MM.1S (cell line): ENCODE measurements around the gene KDM4C.

Source experiments
- DNase-seq: peaks from one replicate; pipeline ENCODE4 v3.0.0-alpha.2; 2015
- H2AFZ ChIP-seq: fragments of 300-600 bp; sonication (generic); 2 replicates; pipeline ENCODE4 v1.6.0; 2016; ENCODE audit warnings: antibody characterized with exemption, low read length
- H3F3A ChIP-seq: fragments of 300-600 bp; sonication (generic); 2 replicates; pipeline ENCODE4 v1.6.1; 2016; ENCODE audit warnings: mild to moderate bottlenecking, antibody characterized with exemption, low read length, moderate library complexity, mixed read lengths; ENCODE audit not compliant: insufficient read depth
- H3K27ac ChIP-seq: fragments of 300-600 bp; sonication (generic); 2 replicates; pipeline ENCODE4 v1.5.1; 2016; ENCODE audit warnings: mild to moderate bottlenecking, low read length
- H3K27me3 ChIP-seq: fragments of 300-600 bp; sonication (generic); replicated peaks from 2 replicates; pipeline ENCODE4 v1.6.0; 2016; ENCODE audit warnings: low read length; ENCODE audit not compliant: insufficient read depth
- H3K36me3 ChIP-seq: fragments of 300-600 bp; sonication (generic); replicated peaks from 2 replicates; pipeline ENCODE4 v1.6.1; 2016; ENCODE audit warnings: mild to moderate bottlenecking, low read length, mixed read lengths; ENCODE audit not compliant: insufficient read depth
- H3K4me1 ChIP-seq: fragments of 300-600 bp; sonication (generic); 2 replicates; pipeline ENCODE4 v1.6.1; 2016; ENCODE audit warnings: low read length, mixed read lengths
- H3K4me2 ChIP-seq: fragments of 300-600 bp; sonication (generic); 2 replicates; pipeline ENCODE4 v1.6.0; 2016; ENCODE audit warnings: low read depth, low read length
- H3K4me3 ChIP-seq: fragments of 300-600 bp; sonication (generic); 2 replicates; pipeline ENCODE4 v1.5.1; 2016; ENCODE audit warnings: low read length, mixed read lengths
- H3K79me2 ChIP-seq: fragments of 300-600 bp; sonication (generic); 2 replicates; pipeline ENCODE4 v1.6.1; 2016; ENCODE audit warnings: mixed run types, low read length, mixed read lengths
- H3K9ac ChIP-seq: fragments of 300-600 bp; sonication (generic); 2 replicates; pipeline ENCODE4 v1.6.1; 2016; ENCODE audit warnings: low read length, mixed read lengths
- H3K9me2 ChIP-seq: fragments of 300-600 bp; sonication (generic); replicated peaks from 2 replicates; pipeline ENCODE4 v1.6.1; 2016; ENCODE audit warnings: mild to moderate bottlenecking, low read length, mixed read lengths; ENCODE audit not compliant: insufficient read depth
- H3K9me3 ChIP-seq: fragments of 300-600 bp; sonication (generic); replicated peaks from 2 replicates; pipeline ENCODE4 v1.6.1; 2016; ENCODE audit warnings: mild to moderate bottlenecking, low read length, mixed read lengths; ENCODE audit not compliant: insufficient read depth
- H4K20me1 ChIP-seq: fragments of 300-600 bp; sonication (generic); 2 replicates; pipeline ENCODE4 v1.6.1; 2016; ENCODE audit warnings: mild to moderate bottlenecking, low read length, moderate library complexity, mixed read lengths; ENCODE audit not compliant: insufficient read depth
- CTCF ChIP-seq: fragments of 300-600 bp; sonication (generic); IDR thresholded peaks from 2 replicates; pipeline ENCODE4 v1.5.1; 2016; ENCODE audit warnings: antibody characterized with exemption, low read length, mixed read lengths
- EZH2 ChIP-seq: fragments of 300-600 bp; sonication (generic); optimal IDR thresholded peaks from 2 replicates; pipeline ENCODE3; 2017; ENCODE audit warnings: low read depth, mild to moderate bottlenecking, antibody characterized with exemption, low read length, mixed read lengths
- EZH2phosphoT487 ChIP-seq: fragments of 300-600 bp; sonication (generic); IDR thresholded peaks from 2 replicates; pipeline ENCODE4 v1.6.1; 2018; ENCODE audit warnings: antibody characterized with exemption, low read length

The KDM4C gene

DNA sequence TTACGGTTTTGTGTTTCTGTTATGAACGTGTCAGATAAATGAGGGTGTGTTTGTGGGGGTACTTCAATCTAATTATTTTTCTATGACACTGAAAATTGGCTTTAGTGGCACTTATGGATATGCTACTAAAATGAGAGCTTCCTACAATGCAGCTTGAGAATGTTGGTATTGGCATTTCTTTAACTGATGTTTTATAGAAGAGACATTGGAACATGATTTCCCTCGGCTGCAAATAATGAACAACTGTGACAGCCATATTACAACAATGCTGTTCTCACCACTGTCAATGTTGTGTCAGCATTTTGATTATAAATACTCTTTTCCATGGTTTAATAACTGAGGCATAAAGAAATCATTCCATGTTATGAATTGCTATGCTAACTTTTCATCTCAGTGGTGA is 279.4 kb downstream of the KDM4C start:
- H2AFZ ChIP-seq, result no peak overlapping the region
- no peak overlapping the region for H3K4me3 ChIP-seq
- no peaks in the 10 kb centered on the region for H3K27me3 ChIP-seq
- DNase-seq, result no peak
- no peak overlapping the region for H3K9ac ChIP-seq
- H4K20me1 ChIP-seq, result no peaks in the 10 kb centered on the region
- H3K9me3 ChIP-seq, result no peaks in the 10 kb centered on the region
- no peaks in the 10 kb centered on the region for H3K36me3 ChIP-seq
- no peak for TF ChIP-seq EZH2
- no peak for TF ChIP-seq EZH2phosphoT487
- TF ChIP-seq CTCF, result no peak
- no peaks in the 10 kb centered on the region for H3K4me1 ChIP-seq
- H3K79me2 ChIP-seq, result no peaks in the 10 kb centered on the region
- no peak overlapping the region for H3K27ac ChIP-seq
- no peak overlapping the region for H3K4me2 ChIP-seq
- H3F3A ChIP-seq, result no peaks in the 10 kb centered on the region
- no peaks in the 10 kb centered on the region for H3K9me2 ChIP-seq

- DNase-seq, result no peak
- Histone ChIP-seq H3K4me3 (no peak overlapping the region), H3K79me2 (no peaks in the 10 kb centered on the region), H3K9me3 (no peaks in the 10 kb centered on the region), H3F3A (no peaks in the 10 kb centered on the region), H3K9ac (no peak overlapping the region), H3K9me2 (no peaks in the 10 kb centered on the region), H3K27me3 (no peaks in the 10 kb centered on the region), H3K36me3 (no peaks in the 10 kb centered on the region), H3K27ac (no peak overlapping the region), H2AFZ (no peak overlapping the region), H3K4me1 (no peaks in the 10 kb centered on the region), H4K20me1 (no peaks in the 10 kb centered on the region), H3K4me2 (no peak overlapping the region)
- no peak for TF ChIP-seq EZH2
- no peak for TF ChIP-seq EZH2phosphoT487
- TF ChIP-seq CTCF, result no peak
Measured at GRCh38 chr9:7042124-7042523, 284.4 kb downstream of the KDM4C start.

- H3K9ac ChIP-seq, result no peak overlapping the region
- no peak overlapping the region for H3K27ac ChIP-seq
- H3K36me3 ChIP-seq, result no peaks in the 10 kb centered on the region
- no peaks in the 10 kb centered on the region for H4K20me1 ChIP-seq
- H3K9me3 ChIP-seq, result no peaks in the 10 kb centered on the region
- no peaks in the 10 kb centered on the region for H3K9me2 ChIP-seq
- no peaks in the 10 kb centered on the region for H3K4me1 ChIP-seq
- no peaks in the 10 kb centered on the region for H3K79me2 ChIP-seq
- TF ChIP-seq EZH2phosphoT487, result no peak
- no peak for TF ChIP-seq CTCF
- no peak for TF ChIP-seq EZH2
- no peak for DNase-seq
- no peak overlapping the region for H3K4me3 ChIP-seq
- H2AFZ ChIP-seq, result no peak overlapping the region
- no peaks in the 10 kb centered on the region for H3F3A ChIP-seq
- no peaks in the 10 kb centered on the region for H3K27me3 ChIP-seq
- no peak overlapping the region for H3K4me2 ChIP-seq
Measured at GRCh38 chr9:7045361-7045760, 287.6 kb downstream of the KDM4C start.
